Medulla oblongata (tissue), 1 donor: ENCODE results near the gene COMMD4.
"Not testable (repeated sequence)": the region's sequence is repeated elsewhere in the genome, so short reads cannot be mapped to it uniquely, and the experiment has no call there.

Experiments
- DNase-seq: peaks from one replicate; pipeline ENCODE4 v3.0.0-alpha.2; 2015; ENCODE audit errors: extremely low spot score

COMMD4 gene

GRCh38 chr15:75371901-75372688 is 36.2 kb downstream of the COMMD4 start:
- DNase-seq: no peak

- no peak for DNase-seq
Measured at GRCh38 chr15:75380773-75381172, 44.9 kb downstream of the COMMD4 start.

GRCh38 chr15:75383986-75384385 is 48.1 kb downstream of the COMMD4 start:
- DNase-seq: not testable (repeated sequence)
